Measurements from ENCODE around the gene PTPRCAP.
"Not testable (repeated sequence)": the region's sequence is repeated elsewhere in the genome, so short reads cannot be mapped to it uniquely, and the experiment has no call there.

PTPRCAP gene

GRCh38 chr11:67440229-67441097 lies 3.0 kb upstream of the PTPRCAP start:
- no peak for DNase-seq

GRCh38 chr11:67439321-67440228 lies 2.1 kb upstream of the PTPRCAP start:
- no peak for DNase-seq

- no peak for DNase-seq
These were observed 848 bp upstream of the PTPRCAP start for GRCh38 chr11:67438158-67438902.

- no peak for DNase-seq
These were observed 301 bp upstream of the PTPRCAP start for GRCh38 chr11:67437809-67438157.

- no peak for DNase-seq
These were observed 912 bp downstream of the PTPRCAP start for GRCh38 chr11:67436459-67437081.

- no peak for DNase-seq
These were observed 1.6 kb downstream of the PTPRCAP start for GRCh38 chr11:67435727-67436458.

- no peak for DNase-seq
These were observed 2.3 kb downstream of the PTPRCAP start for GRCh38 chr11:67435031-67435726.

- no peak for DNase-seq
These were observed 3.0 kb downstream of the PTPRCAP start for GRCh38 chr11:67434395-67434881.

GRCh38 chr11:67433536-67434394 lies 3.7 kb downstream of the PTPRCAP start:
- DNase-seq, result no peak

GRCh38 chr11:67432655-67433349 lies 4.7 kb downstream of the PTPRCAP start:
- no peak for DNase-seq

GRCh38 chr11:67431346-67432249 lies 5.9 kb downstream of the PTPRCAP start:
- DNase-seq, result no peak

- no peak for DNase-seq
These were observed 7.8 kb downstream of the PTPRCAP start for GRCh38 chr11:67429722-67430121.

GRCh38 chr11:67429038-67429668 lies 8.3 kb downstream of the PTPRCAP start:
- no peak for DNase-seq

GRCh38 chr11:67428052-67429001 lies 9.2 kb downstream of the PTPRCAP start, which contains the start of gene RPS6KB2:
TSS of gene RPS6KB2 (plus strand) at chr11:67428494. CDS start at chr11:67428546, 52 bp downstream.
- DNase-seq, result peak; percentile 94

- DNase-seq, result not testable (repeated sequence)
These were observed 10.1 kb downstream of the PTPRCAP start for GRCh38 chr11:67427364-67427859.
